Spinal cord (tissue), 10 donors: ENCODE measurements around the gene HOXA10. TPM values are rescaled to one million over a fixed set of nuclear protein-coding genes. Genes with fewer than 3 reads are reported as not detected.

Experiments
- DNase-seq, 6 donors: peaks; one replicate each; pipeline versions ENCODE4 v3.0.0 to v3.0.0-alpha.2; 2013 to 2015; ENCODE audit warnings: low spot score in 6 of 6, low read depth in 4 of 6
- H3K27ac ChIP-seq: one replicate; pipeline ENCODE4 v1.5.1; 2013; ENCODE audit warnings: low read depth, low read length, control low read depth
- H3K27me3 ChIP-seq: one replicate; pipeline ENCODE4 v1.6.1; 2013; ENCODE audit warnings: low read length; ENCODE audit not compliant: control insufficient read depth, insufficient read depth
- H3K36me3 ChIP-seq: one replicate; pipeline ENCODE4 v1.6.1; 2013; ENCODE audit warnings: low read length; ENCODE audit not compliant: control insufficient read depth, insufficient read depth
- H3K4me1 ChIP-seq: one replicate; pipeline ENCODE4 v1.6.1; 2013; ENCODE audit warnings: low read length; ENCODE audit not compliant: control insufficient read depth, insufficient read depth
- H3K4me3 ChIP-seq: one replicate; pipeline ENCODE4 v1.5.1; 2013; ENCODE audit warnings: low read depth, low read length, control low read depth
- H3K9me3 ChIP-seq: one replicate; pipeline ENCODE4 v1.6.1; 2013; ENCODE audit warnings: low read length; ENCODE audit not compliant: control insufficient read depth, insufficient read depth
- WGBS: methylation state at CpG from one replicate; pipeline ENCODE4 v1.1.5; 2013; ENCODE audit warnings: missing lambda C conversion rate; ENCODE audit not compliant: insufficient coverage; 5-methylcytosine and 5-hydroxymethylcytosine counted together
- polyA plus RNA-seq, 2 donors: library from polyadenylated mRNA; unstranded; fragments of 120-200 nt; gene quantifications; one replicate each; pipeline ENCODE4 v1.2.1, GENCODE V29; 2013; ENCODE audit not compliant: insufficient read length in 2 of 2
- total RNA-seq, 2 donors: library from RNA; depleted of rRNA in 1 of 2; stranded (reverse); fragments of 120-200 nt in 1 of 2; fragments of >200 nt in 1 of 2; gene quantifications; one replicate each; pipeline versions ENCODE4 v1.2.3 to v1.2.4, GENCODE V29; 2013 to 2014
- donor health status: healthy.

Gene HOXA10
- total and polyA plus RNA-seq, 4 donors = 0.22 to 14.0 (median 0.78) TPM

DNA sequence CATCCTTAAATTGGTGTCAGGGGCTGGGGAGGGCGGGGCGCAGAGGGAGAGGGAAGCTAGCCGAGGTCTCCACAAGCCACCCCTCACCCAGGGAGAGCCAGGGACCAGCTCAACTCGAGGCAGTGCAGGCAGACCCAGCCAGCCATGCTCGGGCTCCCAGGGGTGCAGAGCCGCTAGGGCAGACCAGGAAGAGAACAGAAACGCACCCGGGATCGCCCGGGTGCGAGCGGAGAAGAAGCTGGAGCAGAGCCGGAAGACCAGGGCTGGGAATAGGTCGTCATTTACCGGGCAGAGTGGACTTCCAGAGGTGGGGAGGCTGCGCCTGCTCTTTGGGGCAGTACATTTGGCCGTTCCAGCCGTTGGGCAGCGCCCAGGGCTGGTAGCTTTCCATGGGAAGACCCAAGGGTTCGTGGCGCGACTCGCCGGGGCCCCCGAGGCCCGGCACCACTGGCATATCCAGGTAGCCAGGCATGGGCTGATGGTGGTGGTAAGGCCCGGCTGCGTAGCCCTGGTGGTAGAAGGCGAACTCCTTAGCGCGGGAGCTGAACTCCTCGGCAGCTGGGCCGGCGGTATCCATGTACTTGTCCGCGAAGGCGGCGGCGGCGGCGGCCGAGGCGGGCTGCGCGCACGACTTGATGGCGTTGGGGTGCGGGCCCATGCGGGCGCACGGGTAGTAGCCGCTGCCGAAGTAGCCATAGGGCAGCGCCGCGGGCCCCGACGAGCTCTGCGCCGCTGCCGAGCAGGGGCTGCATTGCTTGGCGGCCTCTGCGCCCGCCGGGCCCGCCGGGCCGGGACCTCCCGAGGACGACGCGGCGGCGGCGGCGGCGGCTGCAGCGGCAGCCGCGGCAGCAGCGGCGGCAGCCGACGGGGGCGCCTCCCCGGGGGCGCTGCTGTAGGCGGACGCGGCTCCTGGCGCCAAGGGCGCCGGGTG lies 25.0 kb upstream of the HOXA10 start:
- Histone ChIP-seq H3K27me3 (peaks cover 95% of the 10 kb centered on the region), H3K4me1 (peaks cover 23% of the 10 kb centered on the region), H3K27ac (no peak overlapping the region), H3K36me3 (no peaks in the 10 kb centered on the region), H3K4me3 (no peak overlapping the region), H3K9me3 (no peaks in the 10 kb centered on the region)
- WGBS = under 1% methylated on average over 93 of the region's 93 CpGs
- DNase-seq = peak in 1 of 6 donors; percentile 38

DNA sequence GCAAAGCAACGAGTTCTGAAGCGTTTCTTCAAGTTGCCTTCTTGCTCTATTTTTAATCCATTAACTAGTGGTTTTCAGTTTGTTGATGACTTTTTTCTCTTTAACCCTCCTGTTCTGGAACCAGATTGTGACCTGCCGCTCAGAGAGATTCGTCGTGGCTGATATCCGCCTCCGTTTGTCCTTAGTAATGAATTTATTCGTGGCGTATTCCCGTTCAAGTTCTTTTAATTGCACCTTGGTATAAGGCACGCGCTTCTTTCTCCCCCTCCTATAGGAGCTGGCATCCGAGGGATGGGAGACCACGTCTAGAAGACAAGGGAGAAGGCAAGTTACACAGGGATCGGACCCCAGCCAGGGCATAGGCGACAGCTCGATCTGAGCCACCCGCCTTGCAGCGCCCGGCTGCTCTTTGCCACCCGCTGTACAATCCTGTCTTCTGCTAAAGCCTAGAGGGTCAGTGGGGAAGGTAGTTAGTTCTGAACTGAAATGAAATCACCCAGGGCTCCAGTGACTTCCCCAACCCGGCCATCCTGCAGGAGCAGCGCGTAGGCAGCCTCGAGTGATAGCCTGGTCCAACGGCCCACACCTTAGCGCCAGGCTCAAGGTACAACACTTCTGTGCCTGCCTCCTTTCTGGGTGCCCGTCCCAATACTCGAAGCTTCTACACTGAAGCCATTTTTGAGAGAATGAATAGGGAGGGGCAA lies 24.2 kb upstream of the HOXA10 start:
- WGBS = 5% methylated on average over 16 of the region's 29 CpGs
- H3K4me3 ChIP-seq = no peak overlapping the region
- no peak overlapping the region for H3K27ac ChIP-seq

DNA sequence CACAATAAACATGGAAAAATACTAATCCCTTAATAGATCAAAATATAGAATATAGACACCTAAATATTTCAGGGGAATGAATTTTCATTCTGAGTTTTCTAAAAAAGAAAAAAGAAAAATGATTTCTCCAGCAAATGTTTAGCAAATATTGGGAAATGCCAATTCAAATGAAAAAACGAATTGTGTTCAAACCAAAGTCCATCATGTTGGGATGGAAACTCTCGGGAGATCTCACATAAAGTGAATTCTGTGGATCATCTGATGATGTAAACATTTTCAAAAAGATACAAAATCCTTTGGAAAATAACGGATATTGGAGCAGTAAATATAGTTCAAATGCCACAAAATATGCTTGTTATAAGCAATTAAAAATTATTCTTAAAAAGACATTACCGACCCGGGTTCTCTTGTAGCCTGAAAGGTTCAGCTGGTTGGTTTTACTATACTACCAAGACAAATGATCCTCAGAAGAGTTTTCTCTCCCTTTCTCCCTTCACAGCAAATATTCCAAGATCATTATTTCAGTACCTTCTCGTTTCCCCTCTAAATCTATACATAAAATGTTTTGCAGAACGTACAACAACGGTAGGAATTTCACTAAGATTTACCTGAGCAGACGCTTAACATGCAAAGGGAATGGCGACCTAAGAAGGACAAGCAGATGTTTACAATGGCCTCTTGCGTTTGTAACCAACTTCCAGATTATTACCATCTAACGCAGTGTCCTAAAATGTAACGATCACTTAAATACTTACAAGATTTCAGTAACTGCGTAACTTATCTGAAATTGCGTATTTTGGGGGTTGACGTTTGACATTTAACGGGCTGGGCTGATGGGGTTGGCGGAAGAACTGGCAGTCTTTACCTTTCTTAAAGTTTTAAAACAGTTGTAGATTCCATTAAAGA lies 23.3 kb upstream of the HOXA10 start:
- 6% methylated on average over 6 of the region's 18 CpGs for WGBS
- DNase-seq = peak in 2 of 6 donors; percentile 50 to 66
- H3K27me3 ChIP-seq = peaks cover 95% of the 10 kb centered on the region

More for the DNA sequence above, 24.2 kb upstream of the HOXA10 start:
- Histone ChIP-seq H3K9me3 (no peaks in the 10 kb centered on the region), H3K36me3 (no peaks in the 10 kb centered on the region), H3K4me1 (peaks cover 24% of the 10 kb centered on the region), H3K27me3 (peaks cover 95% of the 10 kb centered on the region)
- peak in 1 of 6 donors; percentile 47 for DNase-seq

DNA sequence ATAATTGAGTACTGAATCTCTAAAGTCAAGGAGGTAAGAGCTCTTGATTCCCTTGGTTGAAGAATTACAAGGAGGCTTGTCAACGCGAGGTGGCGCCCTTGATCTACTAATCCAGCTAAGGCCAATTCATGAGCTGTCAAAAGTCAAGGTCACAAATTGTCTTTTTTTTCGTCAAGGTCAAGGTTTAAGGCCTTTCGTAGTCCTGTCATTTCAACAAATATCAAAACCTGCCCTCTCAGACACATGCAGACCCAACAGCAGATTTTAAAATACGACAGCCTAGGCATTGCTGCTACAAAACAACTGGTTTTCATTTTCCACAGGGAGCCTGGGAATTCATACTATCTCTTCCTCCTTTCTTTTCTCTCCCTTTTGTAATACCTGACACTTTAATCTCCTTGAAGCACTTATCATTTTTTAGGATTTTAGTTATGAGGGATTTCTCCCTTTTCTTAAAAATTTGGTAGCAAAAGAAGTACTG lies 22.2 kb upstream of the HOXA10 start:
- Histone ChIP-seq H3K9me3 (no peaks in the 10 kb centered on the region), H3K36me3 (no peaks in the 10 kb centered on the region), H3K4me1 (peaks cover 37% of the 10 kb centered on the region), H3K27ac (no peak overlapping the region), H3K27me3 (peaks cover 95% of the 10 kb centered on the region), H3K4me3 (no peak overlapping the region)
- 0% methylated on average over 6 of the region's 6 CpGs for WGBS
- DNase-seq = peak in 5 of 6 donors; percentile 70 to 94 (median 79)

More for the DNA sequence above, 23.3 kb upstream of the HOXA10 start:
- H3K4me3 ChIP-seq = no peak overlapping the region
- H3K36me3 ChIP-seq = no peaks in the 10 kb centered on the region
- peaks cover 33% of the 10 kb centered on the region for H3K4me1 ChIP-seq
- H3K9me3 ChIP-seq = no peaks in the 10 kb centered on the region
- H3K27ac ChIP-seq = no peak overlapping the region

DNA sequence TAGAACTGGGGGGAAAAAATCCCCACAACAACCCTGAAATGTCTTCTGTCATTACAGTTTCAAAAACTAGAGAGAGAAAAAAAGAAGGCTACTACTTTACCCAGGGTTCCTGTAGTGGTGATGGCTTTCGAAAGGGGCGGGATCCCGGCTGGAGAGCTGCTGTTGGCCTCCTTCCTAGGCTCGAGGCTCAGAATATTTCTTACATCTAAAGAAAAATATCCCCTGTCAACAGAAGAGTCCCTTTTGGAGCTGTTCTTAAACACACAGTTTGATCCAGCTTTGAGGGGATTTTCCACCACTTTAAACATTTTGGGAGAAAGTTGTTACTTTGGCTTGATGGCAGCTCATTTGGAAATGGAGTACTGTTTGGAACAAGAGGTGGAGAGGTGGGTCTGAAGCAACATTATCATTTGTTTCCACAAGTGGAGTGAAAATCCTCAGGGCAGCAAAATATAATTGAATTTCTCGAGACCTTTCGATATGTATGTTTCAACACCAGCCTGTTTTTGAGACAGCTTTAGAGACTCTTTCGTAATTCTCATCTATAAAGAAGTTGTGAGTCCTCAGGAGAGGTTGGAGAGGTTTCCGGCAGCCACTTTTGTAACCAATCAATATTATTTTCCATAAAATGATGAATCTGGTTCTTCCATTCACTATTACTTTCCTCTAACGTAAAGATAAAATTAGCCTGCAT lies 20.7 kb upstream of the HOXA10 start:
- no peak overlapping the region for H3K27ac ChIP-seq
- no CpG with 5 or more reads among the region's 9 CpGs for WGBS
- DNase-seq = peak in 1 of 6 donors; percentile 12
- H3K27me3 ChIP-seq = peaks cover 96% of the 10 kb centered on the region
- H3K36me3 ChIP-seq = no peaks in the 10 kb centered on the region
- no peak overlapping the region for H3K4me3 ChIP-seq
- H3K9me3 ChIP-seq = no peaks in the 10 kb centered on the region
- peaks cover 32% of the 10 kb centered on the region for H3K4me1 ChIP-seq

DNA sequence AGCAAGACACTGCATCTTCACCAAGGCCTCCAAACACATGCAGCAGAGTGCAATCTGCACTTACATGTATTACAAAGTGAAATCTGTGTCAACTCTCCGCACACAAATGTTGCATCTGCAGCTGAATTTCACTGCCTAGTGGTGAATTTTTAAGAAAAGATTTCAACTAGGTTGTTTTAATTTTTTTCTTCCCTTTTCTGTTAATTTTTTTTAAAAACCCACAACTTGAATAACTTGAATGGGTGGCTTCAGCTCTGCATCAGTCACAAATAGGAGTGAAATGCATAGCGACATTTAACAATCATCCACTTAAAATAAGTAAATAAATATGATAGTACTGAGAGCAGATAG lies 19.9 kb upstream of the HOXA10 start:
- H3K4me1 ChIP-seq = peaks cover 36% of the 10 kb centered on the region
- no CpG with 5 or more reads among the region's 2 CpGs for WGBS
- H3K9me3 ChIP-seq = no peaks in the 10 kb centered on the region
- DNase-seq = peak in 1 of 6 donors; percentile 44
- H3K27me3 ChIP-seq = peaks cover 99% of the 10 kb centered on the region
- no peaks in the 10 kb centered on the region for H3K36me3 ChIP-seq
- H3K27ac ChIP-seq = no peak overlapping the region
- H3K4me3 ChIP-seq = no peak overlapping the region

DNA sequence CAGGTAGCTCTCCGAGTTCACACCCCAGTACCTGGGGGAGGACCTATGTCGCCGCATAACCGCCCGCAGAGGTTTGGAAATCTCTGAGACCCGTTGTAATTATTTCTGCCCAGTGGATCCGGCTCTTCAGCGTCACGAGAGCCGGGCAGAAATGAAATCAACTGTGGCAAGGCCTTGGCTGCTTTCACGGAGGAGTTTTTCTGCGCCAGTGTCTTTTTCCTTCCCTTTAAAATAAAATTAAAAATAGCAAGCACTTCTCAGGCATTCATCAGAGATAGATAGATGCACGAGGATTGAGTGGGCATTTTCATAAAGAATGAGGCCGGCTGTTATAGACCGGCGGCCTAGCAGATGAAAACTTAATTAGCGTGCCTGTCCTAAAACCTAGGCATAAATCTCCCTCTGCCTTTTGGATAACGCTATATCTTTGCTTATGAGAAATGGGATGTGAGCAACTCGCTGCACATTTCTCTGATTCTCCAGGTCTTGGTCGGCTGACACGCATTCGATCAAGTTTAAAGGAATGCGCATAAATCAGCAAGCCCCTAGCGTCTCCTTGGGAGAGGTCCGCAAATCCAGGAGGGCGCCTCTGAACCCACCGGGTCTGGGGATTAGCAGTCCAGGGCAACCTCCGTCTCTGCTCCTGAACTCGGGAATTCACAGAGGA lies 19.3 kb upstream of the HOXA10 start:
- Histone ChIP-seq H3K27ac (no peak overlapping the region), H3K9me3 (no peaks in the 10 kb centered on the region), H3K4me3 (no peak overlapping the region), H3K36me3 (no peaks in the 10 kb centered on the region), H3K27me3 (peaks cover 99% of the 10 kb centered on the region), H3K4me1 (peaks cover 36% of the 10 kb centered on the region)
- DNase-seq = no peak
- 9% methylated on average over 18 of the region's 29 CpGs for WGBS

DNA sequence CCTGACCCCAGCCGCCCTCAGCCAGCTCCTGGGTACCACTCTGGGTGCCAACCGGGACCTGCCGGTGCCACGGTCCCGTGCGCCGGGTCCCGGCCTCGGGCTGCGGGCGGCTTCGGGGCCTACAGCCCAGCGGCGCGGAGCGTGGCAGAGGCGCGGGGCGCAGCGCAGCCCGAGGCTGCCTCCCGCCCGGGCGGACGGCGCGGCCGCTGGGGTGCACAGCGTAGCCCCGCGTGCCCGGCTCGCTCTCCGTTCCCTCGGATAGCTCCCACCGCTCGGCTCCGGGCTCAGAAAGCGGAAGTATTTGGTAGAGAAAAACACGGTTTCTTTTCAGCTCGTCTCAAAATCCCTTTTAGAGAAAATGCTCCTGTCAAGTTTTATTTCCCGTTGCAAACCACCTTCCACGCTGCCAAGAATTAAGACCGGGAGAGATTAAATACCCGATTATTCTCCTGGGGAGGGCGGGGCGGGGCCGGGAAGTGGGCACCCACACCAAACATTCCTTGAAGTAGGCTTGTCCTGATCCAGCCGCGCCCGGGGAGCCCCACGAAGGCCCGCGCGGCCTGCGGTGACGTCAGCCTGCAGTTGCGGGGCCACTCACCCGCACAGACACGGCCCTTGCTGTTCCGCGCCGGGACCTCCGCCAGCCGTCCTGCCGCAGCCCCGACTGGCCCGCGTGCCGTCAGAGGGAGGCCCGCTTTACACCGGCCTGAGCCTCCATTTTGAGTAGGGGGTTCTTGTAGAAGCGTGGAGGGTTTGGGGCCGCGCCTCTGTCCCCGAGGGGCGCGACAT lies 18.6 kb upstream of the HOXA10 start:
- DNase-seq = no peak
- H3K4me1 ChIP-seq = peaks cover 40% of the 10 kb centered on the region

More for the DNA sequence above, 18.6 kb upstream of the HOXA10 start:
- H3K27me3 ChIP-seq = peaks cover 99% of the 10 kb centered on the region
- H3K27ac ChIP-seq = no peak overlapping the region
- peak overlapping the region; percentile 4 for H3K4me3 ChIP-seq
- no peaks in the 10 kb centered on the region for H3K36me3 ChIP-seq
- WGBS = 2% methylated on average over 76 of the region's 78 CpGs
- H3K9me3 ChIP-seq = no peaks in the 10 kb centered on the region
